ENCODE measurements around the gene CDH23. TPM values are rescaled to one million over a fixed set of nuclear protein-coding genes. Genes with fewer than 3 reads are reported as not detected.

CDH23 gene
- total RNA-seq, 1 experiment from 2014 or later: 0.14 TPM

- DNase-seq (ENCODE audit: low spot score): no peak
Measured at GRCh38 chr10:71564194-71564820, 167.6 kb downstream of the CDH23 start.

DNA sequence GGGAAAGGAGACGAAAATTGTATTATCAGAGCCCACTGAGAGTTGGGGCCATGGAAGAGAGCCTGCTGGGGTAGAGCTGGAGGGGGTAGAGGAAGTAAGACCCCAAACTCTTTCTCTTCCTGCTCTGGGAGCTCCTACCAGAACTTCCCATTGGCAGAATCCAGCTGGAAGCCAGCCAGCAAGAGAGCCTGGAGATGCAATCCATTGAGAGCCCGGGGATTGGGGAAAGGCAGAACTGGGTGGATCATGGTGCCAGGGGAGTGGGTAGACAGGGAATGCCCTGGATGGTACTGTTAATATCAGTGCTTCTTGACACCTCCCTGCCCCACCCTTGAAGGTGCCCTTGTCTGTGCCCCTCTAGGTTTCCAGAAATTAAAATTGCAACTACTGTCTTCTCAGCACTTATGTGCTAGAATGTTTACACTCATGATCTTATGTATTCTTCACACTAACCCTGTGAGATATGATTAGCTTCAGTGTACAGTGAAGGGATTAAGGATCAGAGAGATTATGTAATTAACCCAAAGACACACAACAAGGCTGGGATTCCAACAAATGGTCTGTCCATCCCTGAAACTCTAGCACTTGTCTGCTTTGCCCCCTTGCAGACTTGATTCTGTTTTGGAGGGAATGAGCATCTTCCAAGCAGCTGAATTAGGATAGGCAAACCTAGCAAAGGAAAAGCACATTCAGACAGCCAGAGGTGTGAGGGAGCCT lies 168.7 kb downstream of the CDH23 start:
- DNase-seq (ENCODE audit: low spot score): no peak

GRCh38 chr10:71567006-71567405 lies 170.3 kb downstream of the CDH23 start:
- DNase-seq (ENCODE audit: low spot score): no peak

DNA sequence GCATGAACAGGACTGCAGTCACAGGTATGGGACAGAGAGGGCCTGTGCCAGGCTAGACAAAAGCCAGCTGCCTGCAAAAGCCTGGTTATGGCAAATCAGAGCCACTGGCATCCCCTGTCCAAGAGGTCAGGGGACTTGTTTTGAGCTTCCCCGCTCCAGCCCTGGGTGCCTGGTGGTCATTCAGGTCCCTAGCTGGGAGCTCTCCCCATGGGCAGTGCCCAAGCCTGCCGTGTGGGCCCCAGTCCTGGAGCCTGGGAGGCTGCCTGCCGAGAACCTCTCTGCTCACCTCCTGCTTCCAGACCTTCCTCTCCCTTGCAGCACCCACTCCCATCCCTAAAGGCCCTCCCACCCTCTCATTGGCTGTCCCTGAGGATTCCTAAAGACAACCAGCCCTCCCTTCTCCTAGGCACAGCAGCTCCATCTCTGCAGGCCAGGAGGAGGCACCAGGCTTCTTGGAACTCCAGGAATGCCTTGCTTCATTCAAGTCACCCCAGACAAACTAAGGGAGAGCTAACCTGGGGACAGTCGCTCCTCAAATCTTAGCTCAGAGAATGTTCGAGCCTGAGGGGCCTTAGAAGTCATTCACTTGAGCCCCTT lies 172.3 kb downstream of the CDH23 start:
- no peak for DNase-seq (ENCODE audit: low spot score)

GRCh38 chr10:71569775-71570588 lies 173.3 kb downstream of the CDH23 start:
- peak; percentile 38 for DNase-seq (ENCODE audit: low spot score)

DNA sequence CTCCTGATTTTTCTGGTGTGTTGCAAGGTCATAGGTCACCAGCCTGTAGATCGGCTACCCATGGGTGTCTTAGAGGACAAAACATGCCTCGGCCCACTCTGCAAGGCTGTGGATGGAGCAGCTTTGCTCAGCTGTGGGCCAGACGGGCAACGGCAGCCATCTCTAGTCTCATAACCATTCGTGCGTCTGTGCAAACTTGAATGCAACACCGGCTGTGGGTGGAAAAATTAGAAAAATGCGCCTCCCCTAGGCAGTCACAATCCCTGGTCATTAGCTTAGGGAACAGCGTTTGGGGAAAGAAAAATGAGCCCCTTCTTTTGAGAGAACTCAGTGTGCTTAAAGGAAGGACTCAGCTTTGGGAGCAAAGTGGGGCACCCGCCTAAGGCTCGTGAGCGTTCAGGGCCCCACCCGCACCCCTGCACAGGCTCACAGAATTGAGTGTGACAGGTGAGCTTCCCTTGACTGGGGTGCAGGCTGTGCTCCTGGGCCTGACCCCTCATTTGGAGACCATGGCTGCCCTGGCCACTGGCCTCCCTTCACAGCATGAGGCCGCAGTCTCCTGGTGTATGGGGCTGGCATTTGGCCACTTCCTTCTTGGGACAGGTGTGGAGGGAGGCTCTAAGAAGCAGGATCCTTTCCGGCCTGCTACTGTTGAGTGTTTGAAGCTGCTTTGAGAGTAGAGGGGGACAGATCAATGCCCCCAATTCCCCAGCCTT lies 174.9 kb downstream of the CDH23 start:
- no peak for DNase-seq (ENCODE audit: low spot score)

GRCh38 chr10:71572962-71573361 lies 176.2 kb downstream of the CDH23 start:
- DNase-seq (ENCODE audit: low spot score): no peak

GRCh38 chr10:71573562-71574518 lies 177.1 kb downstream of the CDH23 start:
- DNase-seq (ENCODE audit: low spot score): no peak

GRCh38 chr10:71575451-71575850 lies 178.7 kb downstream of the CDH23 start:
- DNase-seq (ENCODE audit: low spot score): no peak

DNA sequence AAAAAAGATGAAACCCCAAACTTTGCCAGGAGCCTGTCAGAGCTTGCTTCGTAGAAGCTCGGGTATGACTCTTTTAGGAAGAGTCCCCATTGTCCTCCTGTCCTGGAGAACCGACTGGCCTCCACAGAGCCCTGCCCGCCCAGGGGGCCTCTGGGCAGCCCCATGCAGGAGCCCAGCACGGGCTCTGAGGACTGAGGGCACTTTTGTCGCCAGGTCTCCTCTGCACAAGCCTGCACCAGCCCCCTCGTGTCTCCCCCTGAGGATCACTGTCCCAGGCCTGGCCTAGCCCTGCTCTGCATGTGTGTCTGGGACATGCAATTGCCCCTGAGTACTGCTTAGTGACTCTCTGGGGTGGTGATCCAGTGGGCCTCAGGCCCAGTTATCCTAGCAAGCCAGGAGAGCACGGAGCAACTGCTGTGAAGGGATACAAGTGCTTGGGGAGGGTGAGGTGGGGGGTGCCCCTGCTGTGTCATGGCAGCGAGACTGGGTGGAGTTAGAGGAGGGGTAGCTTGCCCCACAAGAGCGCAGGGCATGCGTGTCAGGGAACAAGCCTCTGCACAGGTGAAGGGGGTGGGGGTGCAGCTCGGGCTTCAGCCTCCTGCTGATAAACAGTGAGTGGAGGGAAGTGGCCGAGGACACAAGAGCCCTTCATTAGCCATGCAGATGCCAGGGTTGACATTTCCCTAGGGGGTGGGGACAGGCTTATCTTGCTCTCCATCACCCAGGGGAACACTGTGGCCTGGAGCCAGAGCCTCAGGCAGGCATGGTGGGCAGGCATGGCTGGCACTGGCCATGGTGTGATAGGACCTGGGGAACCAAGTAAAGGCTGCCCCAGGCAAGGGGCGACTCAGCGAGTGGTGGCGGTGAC lies 179.4 kb downstream of the CDH23 start:
- DNase-seq (ENCODE audit: low spot score): no peak

GRCh38 chr10:71576842-71577241 lies 180.1 kb downstream of the CDH23 start:
- no peak for DNase-seq (ENCODE audit: low spot score)

GRCh38 chr10:71577345-71577744 lies 180.6 kb downstream of the CDH23 start:
- no peak for DNase-seq (ENCODE audit: low spot score)

DNA sequence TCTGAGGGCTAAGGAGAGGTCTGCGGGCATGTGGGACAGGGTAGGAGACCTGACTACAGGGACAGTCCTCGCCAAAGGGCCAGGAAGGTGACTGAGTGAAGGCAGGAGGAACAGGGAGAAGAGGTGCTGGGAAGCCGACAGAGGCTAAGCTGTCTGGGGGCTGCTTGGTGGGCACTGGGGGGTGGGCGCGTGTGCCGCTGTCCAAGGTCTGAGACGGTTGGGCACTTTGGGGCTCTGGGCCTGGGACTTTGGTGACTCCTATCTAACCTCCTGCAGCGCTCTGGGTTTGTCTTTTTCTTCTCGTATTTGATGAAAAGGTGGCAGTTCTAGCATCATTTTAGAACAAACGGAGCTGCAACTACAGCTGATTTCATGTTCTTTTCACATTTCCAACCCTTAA lies 181.3 kb downstream of the CDH23 start:
- DNase-seq (ENCODE audit: low spot score): no peak

DNA sequence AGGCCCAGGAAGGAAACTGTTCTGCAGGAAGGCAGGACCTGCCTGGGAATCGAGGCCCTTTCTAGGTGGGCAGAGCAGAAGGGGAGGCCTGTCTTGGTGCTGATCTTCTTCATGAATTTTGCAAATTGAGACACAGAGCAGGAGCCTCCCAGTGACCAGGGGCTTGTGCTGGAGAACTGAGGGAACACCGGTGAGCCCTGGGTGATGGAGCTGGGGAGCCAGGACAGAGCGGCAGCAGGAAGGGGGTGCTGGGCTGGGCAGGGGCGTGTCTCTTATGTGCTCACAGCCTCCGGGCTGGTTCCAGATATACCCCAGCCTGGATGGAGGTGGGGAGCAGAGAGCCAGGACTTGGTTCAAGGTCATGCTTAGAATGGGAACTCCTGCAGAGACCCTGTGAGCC lies 182.9 kb downstream of the CDH23 start:
- DNase-seq (ENCODE audit: low spot score): no peak

GRCh38 chr10:71580415-71580814 lies 183.7 kb downstream of the CDH23 start:
- no peak for DNase-seq (ENCODE audit: low spot score)

GRCh38 chr10:71580926-71581325 lies 184.2 kb downstream of the CDH23 start:
- no peak for DNase-seq (ENCODE audit: low spot score)

- DNase-seq (ENCODE audit: low spot score): no peak
Measured at GRCh38 chr10:71581376-71581775, 184.7 kb downstream of the CDH23 start.

GRCh38 chr10:71582019-71582418 lies 185.3 kb downstream of the CDH23 start:
- DNase-seq (ENCODE audit: low spot score): peak; percentile 41

Data from A172 (cell line).